HL-60 (cell line): ENCODE measurements around the gene TOR2A.

Experiments used
- POLR2AphosphoS5 ChIP-seq: IDR thresholded peaks from 2 replicates; pipeline ENCODE4 v1.6.1; 2012; ENCODE audit warnings: low read depth
- TF ChIP-seq, protein P1 (sequence below): IDR thresholded peaks from one replicate; pipeline ENCODE4 v1.5.1; 2011; ENCODE audit warnings: low read length, control low read depth, inconsistent platforms; ENCODE audit not compliant: insufficient read depth

DNA sequence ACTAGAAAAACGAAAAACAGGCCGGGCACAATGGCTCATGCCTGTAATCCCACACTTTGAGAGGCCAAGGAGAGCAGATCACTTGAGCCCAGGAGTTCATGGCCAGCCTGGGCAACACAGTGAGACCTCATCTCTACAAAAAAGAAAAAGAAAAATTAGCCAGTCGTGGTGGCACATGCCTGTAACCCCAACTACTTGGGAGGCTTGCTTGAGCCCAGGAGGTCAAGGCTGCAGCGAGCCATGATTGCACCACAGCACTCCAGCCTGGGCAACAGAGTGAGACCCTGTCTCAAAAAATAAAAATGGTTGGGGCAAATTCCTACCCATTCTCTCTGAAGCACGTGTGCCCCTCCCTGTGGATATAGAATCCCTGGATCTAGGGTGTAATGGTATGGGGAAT, 36.7 kb downstream of the TOR2A start:
- TF ChIP-seq, protein P1, sequence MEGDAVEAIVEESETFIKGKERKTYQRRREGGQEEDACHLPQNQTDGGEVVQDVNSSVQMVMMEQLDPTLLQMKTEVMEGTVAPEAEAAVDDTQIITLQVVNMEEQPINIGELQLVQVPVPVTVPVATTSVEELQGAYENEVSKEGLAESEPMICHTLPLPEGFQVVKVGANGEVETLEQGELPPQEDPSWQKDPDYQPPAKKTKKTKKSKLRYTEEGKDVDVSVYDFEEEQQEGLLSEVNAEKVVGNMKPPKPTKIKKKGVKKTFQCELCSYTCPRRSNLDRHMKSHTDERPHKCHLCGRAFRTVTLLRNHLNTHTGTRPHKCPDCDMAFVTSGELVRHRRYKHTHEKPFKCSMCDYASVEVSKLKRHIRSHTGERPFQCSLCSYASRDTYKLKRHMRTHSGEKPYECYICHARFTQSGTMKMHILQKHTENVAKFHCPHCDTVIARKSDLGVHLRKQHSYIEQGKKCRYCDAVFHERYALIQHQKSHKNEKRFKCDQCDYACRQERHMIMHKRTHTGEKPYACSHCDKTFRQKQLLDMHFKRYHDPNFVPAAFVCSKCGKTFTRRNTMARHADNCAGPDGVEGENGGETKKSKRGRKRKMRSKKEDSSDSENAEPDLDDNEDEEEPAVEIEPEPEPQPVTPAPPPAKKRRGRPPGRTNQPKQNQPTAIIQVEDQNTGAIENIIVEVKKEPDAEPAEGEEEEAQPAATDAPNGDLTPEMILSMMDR, result no peak
- TF ChIP-seq POLR2AphosphoS5, result no peak
